Measurements from ENCODE around the gene HBG1. TPM values are rescaled to one million over a fixed set of nuclear protein-coding genes. Genes with fewer than 3 reads are reported as not detected.

HBG1 gene
- total and polyA plus RNA-seq, 2 donors (not counting 3 experiments of a cell fraction or from before 2014, with no cell fraction given) = 0.72 TPM; not detected in 1

DNA sequence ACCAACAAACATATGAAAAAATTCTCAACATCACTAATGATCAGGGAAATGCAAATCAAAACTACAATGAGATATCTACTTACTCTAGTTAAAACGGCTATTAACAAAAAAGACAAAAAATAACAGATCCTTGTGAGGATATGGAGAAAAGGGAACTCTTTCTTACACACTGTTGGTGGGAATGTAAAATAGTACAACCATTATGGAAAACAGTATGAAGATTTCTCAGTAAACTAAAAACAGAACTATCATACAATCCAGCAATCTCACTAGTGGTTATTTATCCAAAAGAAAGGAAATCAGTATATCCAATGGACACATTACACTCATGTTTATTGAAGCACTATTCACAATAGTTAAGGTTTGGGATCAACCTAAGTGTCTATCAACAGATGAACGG lies 16.2 kb upstream of the HBG1 start:
- Histone ChIP-seq H3K27ac (ENCODE audit: insufficient read depth, low read depth, low read length) (no peak overlapping the region), H3K27me3 (ENCODE audit: control insufficient read depth in 2 of 2, insufficient read depth in 2 of 2, low read length in 2 of 2) (no peaks in the 10 kb centered on the region), H3K9me1 (replicated peaks; ENCODE audit: control insufficient read depth, extremely low read depth, insufficient read depth, low read length) (no peaks in the 10 kb centered on the region), H3K9ac (replicated peaks; ENCODE audit: extremely low read depth, insufficient read depth, low read length) (no peak overlapping the region), H3K4me3 (replicated peaks in 1 of 3; ENCODE audit: insufficient read depth in 1 of 3, low read depth in 1 of 3, low read length in 3 of 3) (no peak overlapping the region), H3K36me3 (ENCODE audit: control insufficient read depth in 2 of 2, extremely low read depth in 1 of 2, insufficient read depth in 2 of 2, low read length in 2 of 2) (no peaks in the 10 kb centered on the region), H3K79me2 (ENCODE audit: control insufficient read depth, insufficient read depth, low read length) (no peaks in the 10 kb centered on the region), H2AFZ (ENCODE audit: low read depth, low read length) (no peak overlapping the region), H4K20me1 (replicated peaks; ENCODE audit: control insufficient read depth, extremely low read depth, insufficient read depth, low read length) (no peaks in the 10 kb centered on the region), H3K9me3 (replicated peaks; ENCODE audit: control insufficient read depth, insufficient read depth, low read length) (no peaks in the 10 kb centered on the region), H3K4me2 (ENCODE audit: insufficient read depth, low read length) (no peak overlapping the region), H3K4me1 (ENCODE audit: control insufficient read depth, extremely low read depth, insufficient read depth, low read length) (no peaks in the 10 kb centered on the region)
- ChIA-PET CTCF (no interaction called here), POLR2A (no interaction called here)
- dilution Hi-C loops (cut with MboI; ENCODE audit: extremely low pct_ligation_motif_present, low sequenced_read_pairs) (no loop called here), intact Hi-C loops (cut with micrococcal nuclease) (loop anchor here (2.0 kb wide), 1 partner anchor 33 kb away; no protein-coding TSS in a partner anchor)
- FAIRE-seq = no peak
- no peak for TF ChIP-seq GATA2 (IDR thresholded peaks at IDR 0.05; ENCODE audit: insufficient read depth, insufficient read length, low read depth, low read length)
- TF ChIP-seq, protein P1, sequence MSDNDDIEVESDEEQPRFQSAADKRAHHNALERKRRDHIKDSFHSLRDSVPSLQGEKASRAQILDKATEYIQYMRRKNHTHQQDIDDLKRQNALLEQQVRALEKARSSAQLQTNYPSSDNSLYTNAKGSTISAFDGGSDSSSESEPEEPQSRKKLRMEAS (IDR thresholded peaks at IDR 0.05; ENCODE audit: insufficient read depth, insufficient read length) = no peak
- no TSS peak for BruUV-seq (replicated peaks)
- no peak for DNase-seq (ENCODE audit: low read depth, low spot score)

- BruUV-seq (replicated peaks) = no TSS peak
- dilution Hi-C loops (cut with MboI; ENCODE audit: extremely low pct_ligation_motif_present, low sequenced_read_pairs) (no loop called here), intact Hi-C loops (cut with micrococcal nuclease) (no loop called here)
- CTCF ChIA-PET = no interaction called here
- H3K27ac ChIP-seq (ENCODE audit: insufficient read depth, low read depth, low read length) = no peak overlapping the region
- H3K4me2 ChIP-seq (ENCODE audit: insufficient read depth, low read length) = no peak overlapping the region
- FAIRE-seq (no peak), DNase-seq (ENCODE audit: low read depth, low spot score) (no peak)
- H3K9me3 ChIP-seq (replicated peaks; ENCODE audit: control insufficient read depth, insufficient read depth, low read length) = no peaks in the 10 kb centered on the region
- H2AFZ ChIP-seq (ENCODE audit: low read depth, low read length) = no peak overlapping the region
- no peaks in the 10 kb centered on the region for H4K20me1 ChIP-seq (replicated peaks; ENCODE audit: control insufficient read depth, extremely low read depth, insufficient read depth, low read length)
- no peak overlapping the region for H3K4me3 ChIP-seq (replicated peaks in 1 of 3; ENCODE audit: insufficient read depth in 1 of 3, low read depth in 1 of 3, low read length in 3 of 3)
- H3K36me3 ChIP-seq (ENCODE audit: control insufficient read depth in 2 of 2, extremely low read depth in 1 of 2, insufficient read depth in 2 of 2, low read length in 2 of 2) = no peaks in the 10 kb centered on the region
- no peaks in the 10 kb centered on the region for H3K79me2 ChIP-seq (ENCODE audit: control insufficient read depth, insufficient read depth, low read length)
- no peaks in the 10 kb centered on the region for H3K4me1 ChIP-seq (ENCODE audit: control insufficient read depth, extremely low read depth, insufficient read depth, low read length)
- H3K27me3 ChIP-seq (ENCODE audit: control insufficient read depth in 2 of 2, insufficient read depth in 2 of 2, low read length in 2 of 2) = no peaks in the 10 kb centered on the region
- H3K9me1 ChIP-seq (replicated peaks; ENCODE audit: control insufficient read depth, extremely low read depth, insufficient read depth, low read length) = no peaks in the 10 kb centered on the region
- POLR2A ChIA-PET = no interaction called here
- TF ChIP-seq GATA2 (IDR thresholded peaks at IDR 0.05; ENCODE audit: insufficient read depth, insufficient read length, low read depth, low read length) (no peak), MYC (IDR thresholded peaks at IDR 0.05; ENCODE audit: low read depth, low read length) (no peak), POLR2A (IDR thresholded peaks at IDR 0.05; ENCODE audit: low read depth, low read length) (no peak), POLR2AphosphoS5 (IDR thresholded peaks at IDR 0.05; ENCODE audit: insufficient read depth, low read depth, low read length) (no peak), FOS (IDR thresholded peaks at IDR 0.05; ENCODE audit: borderline replicate concordance, insufficient read depth, low read length) (no peak), JUN (IDR thresholded peaks at IDR 0.05; ENCODE audit: borderline replicate concordance, insufficient read depth, insufficient read length, low read depth) (no peak), EZH2 (IDR thresholded peaks at IDR 0.05; ENCODE audit: borderline replicate concordance, low read depth, low read length, severe bottlenecking) (no peak)
- TF ChIP-seq, protein P1 (IDR thresholded peaks at IDR 0.05; ENCODE audit: insufficient read depth, insufficient read length) = no peak
- TF ChIP-seq, protein P2, sequence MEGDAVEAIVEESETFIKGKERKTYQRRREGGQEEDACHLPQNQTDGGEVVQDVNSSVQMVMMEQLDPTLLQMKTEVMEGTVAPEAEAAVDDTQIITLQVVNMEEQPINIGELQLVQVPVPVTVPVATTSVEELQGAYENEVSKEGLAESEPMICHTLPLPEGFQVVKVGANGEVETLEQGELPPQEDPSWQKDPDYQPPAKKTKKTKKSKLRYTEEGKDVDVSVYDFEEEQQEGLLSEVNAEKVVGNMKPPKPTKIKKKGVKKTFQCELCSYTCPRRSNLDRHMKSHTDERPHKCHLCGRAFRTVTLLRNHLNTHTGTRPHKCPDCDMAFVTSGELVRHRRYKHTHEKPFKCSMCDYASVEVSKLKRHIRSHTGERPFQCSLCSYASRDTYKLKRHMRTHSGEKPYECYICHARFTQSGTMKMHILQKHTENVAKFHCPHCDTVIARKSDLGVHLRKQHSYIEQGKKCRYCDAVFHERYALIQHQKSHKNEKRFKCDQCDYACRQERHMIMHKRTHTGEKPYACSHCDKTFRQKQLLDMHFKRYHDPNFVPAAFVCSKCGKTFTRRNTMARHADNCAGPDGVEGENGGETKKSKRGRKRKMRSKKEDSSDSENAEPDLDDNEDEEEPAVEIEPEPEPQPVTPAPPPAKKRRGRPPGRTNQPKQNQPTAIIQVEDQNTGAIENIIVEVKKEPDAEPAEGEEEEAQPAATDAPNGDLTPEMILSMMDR (IDR thresholded peaks at IDR 0.05; ENCODE audit: extremely low read depth in 1 of 2, insufficient read depth in 1 of 2, low read depth in 1 of 2, low read length in 2 of 2) = no peak
- no peak overlapping the region for H3K9ac ChIP-seq (replicated peaks; ENCODE audit: extremely low read depth, insufficient read depth, low read length)
These were observed 9.0 kb upstream of the HBG1 start for GRCh38 chr11:5258543-5259262.

Data from endothelial cell of umbilical vein (primary cell).